H1 (cell line): ENCODE results near the gene HS6ST1.

Experiments used
- CHD1 ChIP-seq: IDR thresholded peaks from 2 replicates; pipeline ENCODE4 v1.6.1; 2012; ENCODE audit warnings: low read depth, low read length, improper control_type of control experiment
- CHD2 ChIP-seq: IDR thresholded peaks from 2 replicates; pipeline ENCODE4 v1.6.1; 2012; ENCODE audit warnings: low read length, improper control_type of control experiment
- CREB1 ChIP-seq: IDR thresholded peaks from 2 replicates; pipeline ENCODE4 v1.6.1; 2012; ENCODE audit warnings: inconsistent platforms
- EZH2 ChIP-seq: fragments of 200-600 bp; sonication (generic); IDR thresholded peaks from 2 replicates; pipeline ENCODE4 v1.7.1; 2012; ENCODE audit warnings: low read depth, mild to moderate bottlenecking, moderate library complexity, low read length, inconsistent platforms; ENCODE audit not compliant: severe bottlenecking
- GABPA ChIP-seq: IDR thresholded peaks from 2 replicates; pipeline ENCODE4 v1.6.1; 2011; ENCODE audit warnings: mild to moderate bottlenecking, low read length, moderate library complexity, borderline replicate concordance; ENCODE audit not compliant: insufficient read depth
- KDM5A ChIP-seq: fragments of 200-600 bp; IDR thresholded peaks from 2 replicates; pipeline ENCODE4 v1.7.1; 2012; ENCODE audit warnings: mild to moderate bottlenecking, low read length, inconsistent platforms, mixed read lengths
- PHF8 ChIP-seq: fragments of 200-600 bp; sonication (generic); conservative IDR thresholded peaks from 2 replicates; pipeline ENCODE4 v1.7.1; 2012; ENCODE audit warnings: low read depth, mild to moderate bottlenecking, inconsistent platforms, low read length, moderate library complexity
- POLR2A ChIP-seq, 2 experiments: IDR thresholded peaks; 1 replicate in 1 of 2; 2 replicates in 1 of 2; pipeline ENCODE4 v1.6.1; 2011; ENCODE audit warnings: low read depth in 2 of 2, low read length in 2 of 2, mild to moderate bottlenecking in 2 of 2; ENCODE audit errors: control extremely low read depth in 1 of 2
- RAD21 ChIP-seq, 2 experiments: IDR thresholded peaks in 1 of 2; conservative IDR thresholded peaks in 1 of 2; 2 replicates each; pipeline ENCODE4 v1.6.1; 2011; ENCODE audit warnings: low read depth in 2 of 2, low read length in 2 of 2, improper control_type of control experiment in 1 of 2, inconsistent platforms in 1 of 2, mild to moderate bottlenecking in 1 of 2, moderate library complexity in 1 of 2
- TAF7 ChIP-seq: optimal IDR thresholded peaks from 2 replicates; pipeline ENCODE3; 2011; ENCODE audit warnings: low read depth, mild to moderate bottlenecking, inconsistent platforms, low read length, moderate library complexity, borderline replicate concordance
- TEAD4 ChIP-seq: IDR thresholded peaks from 2 replicates; pipeline ENCODE4 v1.6.1; 2012; ENCODE audit warnings: low read depth, low read length, inconsistent platforms, mixed read lengths
- USF2 ChIP-seq: IDR thresholded peaks from 2 replicates; pipeline ENCODE4 v1.6.1; 2011; ENCODE audit warnings: low read length, improper control_type of control experiment
- ZNF274 ChIP-seq: IDR thresholded peaks from 2 replicates; pipeline ENCODE4 v1.7.0; 2012; ENCODE audit warnings: low read length, borderline replicate concordance; ENCODE audit errors: extremely low read depth
- TF ChIP-seq, protein P1 (sequence below), 3 experiments: IDR thresholded peaks; 1 replicate in 2 of 3; 2 replicates in 1 of 3; pipeline versions ENCODE4 v1.5.1 to v1.6.1; 2011; ENCODE audit warnings: low read length in 3 of 3, mild to moderate bottlenecking in 3 of 3, inconsistent platforms in 2 of 3, low read depth in 1 of 3, moderate library complexity in 1 of 3; ENCODE audit not compliant: insufficient read depth in 1 of 3; ENCODE audit errors: control extremely low read depth in 1 of 3

GRCh38 chr2:128329607-128330006 lies 10.9 kb upstream of the HS6ST1 start:
- TF ChIP-seq, protein P1, sequence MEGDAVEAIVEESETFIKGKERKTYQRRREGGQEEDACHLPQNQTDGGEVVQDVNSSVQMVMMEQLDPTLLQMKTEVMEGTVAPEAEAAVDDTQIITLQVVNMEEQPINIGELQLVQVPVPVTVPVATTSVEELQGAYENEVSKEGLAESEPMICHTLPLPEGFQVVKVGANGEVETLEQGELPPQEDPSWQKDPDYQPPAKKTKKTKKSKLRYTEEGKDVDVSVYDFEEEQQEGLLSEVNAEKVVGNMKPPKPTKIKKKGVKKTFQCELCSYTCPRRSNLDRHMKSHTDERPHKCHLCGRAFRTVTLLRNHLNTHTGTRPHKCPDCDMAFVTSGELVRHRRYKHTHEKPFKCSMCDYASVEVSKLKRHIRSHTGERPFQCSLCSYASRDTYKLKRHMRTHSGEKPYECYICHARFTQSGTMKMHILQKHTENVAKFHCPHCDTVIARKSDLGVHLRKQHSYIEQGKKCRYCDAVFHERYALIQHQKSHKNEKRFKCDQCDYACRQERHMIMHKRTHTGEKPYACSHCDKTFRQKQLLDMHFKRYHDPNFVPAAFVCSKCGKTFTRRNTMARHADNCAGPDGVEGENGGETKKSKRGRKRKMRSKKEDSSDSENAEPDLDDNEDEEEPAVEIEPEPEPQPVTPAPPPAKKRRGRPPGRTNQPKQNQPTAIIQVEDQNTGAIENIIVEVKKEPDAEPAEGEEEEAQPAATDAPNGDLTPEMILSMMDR (IDR thresholded peaks at IDR 0.05; ENCODE audit: control extremely low read depth in 1 of 3, insufficient read depth in 1 of 3, low read depth in 1 of 3, low read length in 3 of 3) = no peak
- TF ChIP-seq TEAD4 (no peak), EZH2 (no peak), PHF8 (no peak), CHD1 (no peak), RAD21 (IDR thresholded peaks at IDR 0.05 in 1 of 2, conservative IDR thresholded peaks at IDR 0.05 in 1 of 2; ENCODE audit: low read depth in 2 of 2, low read length in 2 of 2) (no peak), CREB1 (no peak), USF2 (no peak), POLR2A (IDR thresholded peaks at IDR 0.05; ENCODE audit: control extremely low read depth in 1 of 2, low read depth in 2 of 2, low read length in 2 of 2) (no peak), CHD2 (no peak), ZNF274 (no peak), KDM5A (no peak), GABPA (no peak), TAF7 (no peak)
